NCI-H1417 treated with DMSO at 0.1 percent for 48 hours (cell line): Measurements from ENCODE around the gene TRABD2B.

Source experiments
- DNase-seq: peaks from one replicate; lab custom pipeline; 2025; lab: John Stamatoyannopoulos, UW

Gene TRABD2B

GRCh38 chr1:47876587-47876963 lies 120.6 kb downstream of the TRABD2B start:
- DNase-seq = no peak

- no peak for DNase-seq
Observed at GRCh38 chr1:47875831-47876586, 121.2 kb downstream of the TRABD2B start.

GRCh38 chr1:47875036-47875435 lies 122.1 kb downstream of the TRABD2B start:
- no peak for DNase-seq

- no peak for DNase-seq
Observed at GRCh38 chr1:47873337-47873736, 123.8 kb downstream of the TRABD2B start.

- no peak for DNase-seq
Observed at GRCh38 chr1:47872886-47873285, 124.3 kb downstream of the TRABD2B start.

- no peak for DNase-seq
Observed at GRCh38 chr1:47871799-47872353, 125.3 kb downstream of the TRABD2B start.

GRCh38 chr1:47870946-47871676 lies 126.1 kb downstream of the TRABD2B start:
- no peak for DNase-seq

- no peak for DNase-seq
Observed at GRCh38 chr1:47870480-47870879, 126.7 kb downstream of the TRABD2B start.

- DNase-seq = no peak
Observed at GRCh38 chr1:47868348-47868676, 128.9 kb downstream of the TRABD2B start.

GRCh38 chr1:47867438-47868347 lies 129.5 kb downstream of the TRABD2B start:
- no peak for DNase-seq

- DNase-seq = no peak
Observed at GRCh38 chr1:47866601-47867437, 130.4 kb downstream of the TRABD2B start.

- no peak for DNase-seq
Observed at GRCh38 chr1:47865881-47866535, 131.2 kb downstream of the TRABD2B start.

- no peak for DNase-seq
Observed at GRCh38 chr1:47859092-47859743, 138.0 kb downstream of the TRABD2B start.

- no peak for DNase-seq
Observed at GRCh38 chr1:47856996-47857395, 140.2 kb downstream of the TRABD2B start.

- no peak for DNase-seq
Observed at GRCh38 chr1:47855230-47855629, 142.0 kb downstream of the TRABD2B start.

- no peak for DNase-seq
Observed at GRCh38 chr1:47854552-47855144, 142.5 kb downstream of the TRABD2B start.

GRCh38 chr1:47853852-47854251 lies 143.3 kb downstream of the TRABD2B start:
- no peak for DNase-seq

- DNase-seq = no peak
Observed at GRCh38 chr1:47853059-47853458, 144.1 kb downstream of the TRABD2B start.

GRCh38 chr1:47852006-47852718 lies 145.0 kb downstream of the TRABD2B start:
- no peak for DNase-seq
